GM19099 (cell line): ENCODE data around the gene CEP112.

Experiments
- POLR2A ChIP-seq: IDR thresholded peaks from 3 replicates; pipeline ENCODE4 v1.6.1; 2011; ENCODE audit warnings: low read depth; ENCODE audit not compliant: insufficient read length; ENCODE audit errors: extremely low read depth

Gene CEP112

GRCh38 chr17:66006654-66007053 lies 185.3 kb downstream of the CEP112 start:
- no peak for TF ChIP-seq POLR2A

- no peak for TF ChIP-seq POLR2A
These were observed 189.1 kb downstream of the CEP112 start for GRCh38 chr17:66002812-66003211.

GRCh38 chr17:66002063-66002585 lies 189.8 kb downstream of the CEP112 start:
- TF ChIP-seq POLR2A: no peak

GRCh38 chr17:66000216-66000615 lies 191.7 kb downstream of the CEP112 start:
- no peak for TF ChIP-seq POLR2A

GRCh38 chr17:65998675-65999074 lies 193.3 kb downstream of the CEP112 start:
- no peak for TF ChIP-seq POLR2A

- TF ChIP-seq POLR2A: no peak
These were observed 197.3 kb downstream of the CEP112 start for GRCh38 chr17:65994679-65995078.

GRCh38 chr17:65994114-65994513 lies 197.8 kb downstream of the CEP112 start:
- no peak for TF ChIP-seq POLR2A

GRCh38 chr17:65990593-65990992 lies 201.3 kb downstream of the CEP112 start:
- TF ChIP-seq POLR2A: no peak

GRCh38 chr17:65988451-65988850 lies 203.5 kb downstream of the CEP112 start:
- no peak for TF ChIP-seq POLR2A

- no peak for TF ChIP-seq POLR2A
These were observed 203.9 kb downstream of the CEP112 start for GRCh38 chr17:65987988-65988387.

GRCh38 chr17:65985571-65985970 lies 206.4 kb downstream of the CEP112 start:
- no peak for TF ChIP-seq POLR2A

GRCh38 chr17:65984299-65984698 lies 207.6 kb downstream of the CEP112 start:
- TF ChIP-seq POLR2A: no peak

GRCh38 chr17:65978871-65979270 lies 213.1 kb downstream of the CEP112 start:
- TF ChIP-seq POLR2A: no peak

GRCh38 chr17:65977041-65977440 lies 214.9 kb downstream of the CEP112 start:
- no peak for TF ChIP-seq POLR2A

GRCh38 chr17:65975878-65976277 lies 216.1 kb downstream of the CEP112 start:
- TF ChIP-seq POLR2A: no peak

- TF ChIP-seq POLR2A: no peak
These were observed 218.7 kb downstream of the CEP112 start for GRCh38 chr17:65973237-65973636.

- no peak for TF ChIP-seq POLR2A
These were observed 224.6 kb downstream of the CEP112 start for GRCh38 chr17:65967372-65967771.
